NOMO-1 treated with dmso at 0.1 percent for 144 hours (cell line): Measurements from ENCODE around the gene ABHD12.

ENCODE experiments used
- DNase-seq: peaks from one replicate; lab custom pipeline; 2025; ENCODE audit not compliant: unreplicated experiment; lab: John Stamatoyannopoulos, UW

ABHD12 gene

GRCh38 chr20:25308671-25309394 is 81.8 kb downstream of the ABHD12 start:
- DNase-seq = no peak

GRCh38 chr20:25308083-25308491 is 82.5 kb downstream of the ABHD12 start:
- DNase-seq = no peak

- DNase-seq = no peak
Observed at GRCh38 chr20:25306991-25307903, 83.4 kb downstream of the ABHD12 start.

- DNase-seq = no peak
Observed at GRCh38 chr20:25304025-25304549, 86.5 kb downstream of the ABHD12 start.

- DNase-seq = no peak
Observed at GRCh38 chr20:25303292-25304024, 87.2 kb downstream of the ABHD12 start.

GRCh38 chr20:25302596-25302995 is 88.0 kb downstream of the ABHD12 start:
- DNase-seq = no peak

- DNase-seq = no peak
Observed at GRCh38 chr20:25301357-25301920, 89.2 kb downstream of the ABHD12 start.

GRCh38 chr20:25300496-25301170 is 90.0 kb downstream of the ABHD12 start:
- DNase-seq = no peak

- DNase-seq = no peak
Observed at GRCh38 chr20:25299806-25300205, 90.8 kb downstream of the ABHD12 start.

- no peak for DNase-seq
Observed at GRCh38 chr20:25297141-25297905, 93.3 kb downstream of the ABHD12 start.

- DNase-seq = no peak
Observed at GRCh38 chr20:25296094-25297093, 94.2 kb downstream of the ABHD12 start.

GRCh38 chr20:25295386-25296093 is 95.1 kb downstream of the ABHD12 start:
- no peak for DNase-seq

GRCh38 chr20:25294459-25295385 is 95.9 kb downstream of the ABHD12 start:
- peak; percentile 10 for DNase-seq

- no peak for DNase-seq
Observed at GRCh38 chr20:25293910-25294458, 96.7 kb downstream of the ABHD12 start.

- no peak for DNase-seq
Observed at GRCh38 chr20:25293507-25293906, 97.1 kb downstream of the ABHD12 start.

GRCh38 chr20:25292176-25292891 is 98.3 kb downstream of the ABHD12 start:
- DNase-seq = no peak
